ENCODE measurements around the gene PLEKHG4B. TPM values are rescaled to one million over a fixed set of nuclear protein-coding genes. Genes with fewer than 3 reads are reported as not detected.
"Not testable (repeated sequence)": the region's sequence is repeated elsewhere in the genome, so short reads cannot be mapped to it uniquely, and the experiment has no call there.

PLEKHG4B gene
- total RNA-seq, 5 donors from 2014 or later (not counting 1 experiment from before 2014, with no cell fraction given), result 0.06 to 0.09 TPM; not detected in 3

- H3K27me3 ChIP-seq (replicated peaks in 1 of 2; ENCODE audit: control insufficient read depth in 2 of 2, extremely low read depth in 1 of 2, insufficient read depth in 2 of 2, low read length in 1 of 2), result peaks cover 5 to 65% of the 10 kb centered on the region in 2 experiments
- WGBS (ENCODE audit: insufficient coverage), result 87% methylated on average over 21 of the region's 24 CpGs
- no peak overlapping the region for H3K27ac ChIP-seq (ENCODE audit: low read length)
- H3K9me3 ChIP-seq, result no peaks in the 10 kb centered on the region
- Mint-ChIP-seq H3K4me1 (peaks cover 0 to 6% (median 5%) of the 10 kb centered on the region in 3 donors), H3K27ac (no peak overlapping the region), H3K9me3 (peaks cover 0 to 8% (median 4%) of the 10 kb centered on the region in 3 donors), H3K36me3 (no peaks in the 10 kb centered on the region), H3K27me3 (peaks cover 35 to 53% of the 10 kb centered on the region in 2 donors), H3K4me3 (no peak overlapping the region)
- no peak for DNase-seq
- H3K36me3 ChIP-seq (ENCODE audit: control insufficient read depth in 2 of 2, extremely low read depth in 1 of 2, insufficient read depth in 1 of 2, low read length in 1 of 2), result no peaks in the 10 kb centered on the region
- no peak overlapping the region for H3K4me3 ChIP-seq (ENCODE audit: control insufficient read depth in 1 of 2, extremely low read depth in 1 of 2, low read length in 1 of 2)
- ATAC-seq (replicated peaks in 1 of 4), result no peak
- ChIA-PET CTCF (no interaction called here), POLR2A (no interaction called here)
- H3K4me1 ChIP-seq (ENCODE audit: control insufficient read depth in 1 of 2, extremely low read depth in 1 of 2, insufficient read depth in 2 of 2, low read length in 2 of 2), result peaks cover 0 to 12% of the 10 kb centered on the region in 2 experiments
These were observed 40.5 kb upstream of the PLEKHG4B start for GRCh38 chr5:51500-51823.

- H3K27me3 ChIP-seq (replicated peaks in 1 of 2; ENCODE audit: control insufficient read depth in 2 of 2, extremely low read depth in 1 of 2, insufficient read depth in 2 of 2, low read length in 1 of 2), result peaks cover 5 to 59% of the 10 kb centered on the region in 2 experiments
- ChIA-PET CTCF (no interaction called here), POLR2A (no interaction called here)
- Mint-ChIP-seq H3K36me3 (no peaks in the 10 kb centered on the region), H3K4me3 (peak overlapping the region in 2 of 3 donors; percentile 56 to 76), H3K4me1 (peaks cover 0 to 6% (median 5%) of the 10 kb centered on the region in 3 donors), H3K9me3 (peaks cover 0 to 14% (median 4%) of the 10 kb centered on the region in 3 donors), H3K27ac (no peak overlapping the region), H3K27me3 (peaks cover 33 to 49% of the 10 kb centered on the region in 2 donors)
- WGBS (ENCODE audit: insufficient coverage), result 2% methylated on average over 57 of the region's 84 CpGs
- H3K4me3 ChIP-seq (ENCODE audit: control insufficient read depth in 1 of 2, extremely low read depth in 1 of 2, low read length in 1 of 2), result peak overlapping the region in 1 of 2 donors; percentile 36
- H3K27ac ChIP-seq (ENCODE audit: low read length), result no peak overlapping the region
- H3K36me3 ChIP-seq (ENCODE audit: control insufficient read depth in 2 of 2, extremely low read depth in 1 of 2, insufficient read depth in 1 of 2, low read length in 1 of 2), result no peaks in the 10 kb centered on the region
- ATAC-seq (replicated peaks in 1 of 4) (peak; percentile 55 to 74 (median 60)), DNase-seq (peak in 10 of 35 experiments; percentile 2 to 47 (median 23))
- peaks cover 0 to 12% of the 10 kb centered on the region in 2 experiments for H3K4me1 ChIP-seq (ENCODE audit: control insufficient read depth in 1 of 2, extremely low read depth in 1 of 2, insufficient read depth in 2 of 2, low read length in 2 of 2)
- H3K9me3 ChIP-seq, result no peaks in the 10 kb centered on the region
These were observed 38.4 kb upstream of the PLEKHG4B start for GRCh38 chr5:53381-54174.

DNA sequence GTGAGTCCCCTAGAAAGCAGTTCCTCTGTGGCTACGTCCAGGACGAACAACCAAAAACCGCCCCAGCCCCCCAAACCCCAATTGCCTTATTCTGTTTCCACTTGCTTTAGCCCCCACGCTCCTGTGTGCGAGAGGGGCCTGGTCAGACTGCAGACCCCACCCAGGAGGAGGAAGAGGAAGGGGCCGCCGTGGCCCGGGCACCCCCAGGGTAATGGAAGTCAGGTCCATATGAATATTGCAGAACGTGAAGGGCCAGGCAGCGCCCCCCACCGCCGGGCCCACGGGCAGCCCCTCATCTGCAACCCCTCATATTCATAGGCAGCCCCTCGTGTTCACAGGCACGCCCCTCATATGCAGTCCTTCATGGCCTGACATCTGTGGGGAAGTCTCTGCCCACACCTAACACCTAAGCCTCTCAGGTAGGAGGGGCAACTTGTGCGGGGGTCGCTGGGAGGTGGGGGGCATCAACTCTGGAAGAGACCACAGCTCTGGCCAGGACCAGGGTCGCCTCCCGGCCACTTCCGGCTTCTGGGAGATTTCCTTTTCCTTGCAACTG lies 37.7 kb upstream of the PLEKHG4B start:
- POLR2A ChIA-PET, result no interaction called here
- Mint-ChIP-seq H3K4me1 (peaks cover 0 to 6% (median 5%) of the 10 kb centered on the region in 3 donors), H3K27ac (no peak overlapping the region), H3K36me3 (no peaks in the 10 kb centered on the region), H3K4me3 (peak overlapping the region; percentile 17 to 76 (median 56)), H3K9me3 (peaks cover 0 to 15% (median 4%) of the 10 kb centered on the region in 3 donors), H3K27me3 (peaks cover 34 to 49% of the 10 kb centered on the region in 2 donors)
- no peak for DNase-seq
- H3K27me3 ChIP-seq (replicated peaks in 1 of 2; ENCODE audit: control insufficient read depth in 2 of 2, extremely low read depth in 1 of 2, insufficient read depth in 2 of 2, low read length in 1 of 2), result peaks cover 5 to 59% of the 10 kb centered on the region in 2 experiments
- CTCF ChIA-PET, result no interaction called here
- WGBS (ENCODE audit: insufficient coverage), result 20% methylated on average over 9 of the region's 20 CpGs
- peak overlapping the region in 1 of 2 donors; percentile 29 for H3K4me3 ChIP-seq (ENCODE audit: control insufficient read depth in 1 of 2, extremely low read depth in 1 of 2, low read length in 1 of 2)
- H3K4me1 ChIP-seq (ENCODE audit: control insufficient read depth in 1 of 2, extremely low read depth in 1 of 2, insufficient read depth in 2 of 2, low read length in 2 of 2), result peaks cover 0 to 12% of the 10 kb centered on the region in 2 experiments
- H3K27ac ChIP-seq (ENCODE audit: low read length), result no peak overlapping the region
- ATAC-seq (replicated peaks in 1 of 4), result no peak
- H3K9me3 ChIP-seq, result no peaks in the 10 kb centered on the region
- no peaks in the 10 kb centered on the region for H3K36me3 ChIP-seq (ENCODE audit: control insufficient read depth in 2 of 2, extremely low read depth in 1 of 2, insufficient read depth in 1 of 2, low read length in 1 of 2)

DNA sequence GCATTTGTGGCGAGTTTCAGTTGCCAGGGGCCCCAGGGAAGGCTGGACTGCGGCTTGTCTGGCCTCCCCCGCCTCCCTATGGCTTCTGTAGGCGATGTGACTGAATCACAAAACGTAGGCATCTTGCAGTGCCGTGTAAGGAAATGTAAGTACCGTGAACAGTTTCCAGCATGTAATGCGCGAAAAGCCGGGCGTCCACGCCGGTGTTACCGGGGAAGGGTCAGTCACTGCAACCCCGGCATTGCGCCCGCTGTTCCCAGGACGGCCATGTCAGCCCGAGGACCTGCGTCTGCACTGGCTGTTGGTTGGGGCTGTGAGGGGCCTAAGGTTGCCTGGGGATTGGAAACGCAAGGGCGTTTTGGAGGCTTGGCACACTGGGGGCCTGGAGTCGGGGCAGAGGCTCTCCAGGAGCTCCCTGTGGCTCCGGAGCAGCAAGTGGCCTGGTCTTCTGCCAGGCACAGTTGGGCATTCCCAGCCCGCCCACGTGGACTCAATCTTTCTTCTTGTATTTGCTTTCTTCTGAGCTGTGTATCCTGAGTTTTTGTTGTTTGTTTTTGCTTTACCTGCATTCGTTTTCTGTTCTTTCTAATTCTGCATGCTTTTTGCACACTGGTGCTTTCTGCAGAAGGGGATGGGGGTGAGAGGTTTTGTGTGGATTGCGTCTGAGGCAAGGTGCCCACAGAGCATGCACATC lies 36.9 kb upstream of the PLEKHG4B start:
- Mint-ChIP-seq H3K4me3 (peak overlapping the region; percentile 4 to 76 (median 13)), H3K36me3 (no peaks in the 10 kb centered on the region), H3K27ac (no peak overlapping the region), H3K27me3 (peaks cover 39 to 52% of the 10 kb centered on the region in 2 donors), H3K9me3 (peaks cover 0 to 19% (median 4%) of the 10 kb centered on the region in 3 donors), H3K4me1 (peaks cover 0 to 6% (median 5%) of the 10 kb centered on the region in 3 donors)
- 89% methylated on average over 28 of the region's 28 CpGs for WGBS (ENCODE audit: insufficient coverage)
- peaks cover 0 to 12% of the 10 kb centered on the region in 2 experiments for H3K4me1 ChIP-seq (ENCODE audit: control insufficient read depth in 1 of 2, extremely low read depth in 1 of 2, insufficient read depth in 2 of 2, low read length in 2 of 2)
- H3K36me3 ChIP-seq (ENCODE audit: control insufficient read depth in 2 of 2, extremely low read depth in 1 of 2, insufficient read depth in 1 of 2, low read length in 1 of 2), result no peaks in the 10 kb centered on the region
- H3K4me3 ChIP-seq (ENCODE audit: control insufficient read depth in 1 of 2, extremely low read depth in 1 of 2, low read length in 1 of 2), result no peak overlapping the region
- ChIA-PET POLR2A (no interaction called here), CTCF (no interaction called here)
- H3K27me3 ChIP-seq (replicated peaks in 1 of 2; ENCODE audit: control insufficient read depth in 2 of 2, extremely low read depth in 1 of 2, insufficient read depth in 2 of 2, low read length in 1 of 2), result peaks cover 5 to 59% of the 10 kb centered on the region in 2 experiments
- no peaks in the 10 kb centered on the region for H3K9me3 ChIP-seq
- no peak for DNase-seq
- ATAC-seq (replicated peaks in 1 of 4), result no peak
- no peak overlapping the region for H3K27ac ChIP-seq (ENCODE audit: low read length)

- H3K36me3 Mint-ChIP-seq, result no peaks in the 10 kb centered on the region
- ChIA-PET CTCF (no interaction called here), POLR2A (no interaction called here)
- H3K27ac Mint-ChIP-seq, result no peak overlapping the region
- WGBS (ENCODE audit: insufficient coverage), result 83% methylated on average over 6 of the region's 9 CpGs
- H3K4me3 Mint-ChIP-seq, result no peak overlapping the region
- Histone ChIP-seq H3K9me3 (no peaks in the 10 kb centered on the region), H3K27ac (ENCODE audit: low read length) (no peak overlapping the region), H3K4me3 (ENCODE audit: control insufficient read depth in 1 of 2, extremely low read depth in 1 of 2, low read length in 1 of 2) (no peak overlapping the region), H3K36me3 (ENCODE audit: control insufficient read depth in 2 of 2, extremely low read depth in 1 of 2, insufficient read depth in 1 of 2, low read length in 1 of 2) (no peaks in the 10 kb centered on the region), H3K27me3 (replicated peaks in 1 of 2; ENCODE audit: control insufficient read depth in 2 of 2, extremely low read depth in 1 of 2, insufficient read depth in 2 of 2, low read length in 1 of 2) (peaks cover 2 to 48% of the 10 kb centered on the region in 2 experiments), H3K4me1 (ENCODE audit: control insufficient read depth in 1 of 2, extremely low read depth in 1 of 2, insufficient read depth in 2 of 2, low read length in 2 of 2) (peaks cover 0 to 12% of the 10 kb centered on the region in 2 experiments)
- no peak for ATAC-seq (replicated peaks in 1 of 4)
- H3K9me3 Mint-ChIP-seq, result peaks cover 0 to 13% (median 0%) of the 10 kb centered on the region in 3 donors
- H3K4me1 Mint-ChIP-seq, result peaks cover 0 to 6% (median 5%) of the 10 kb centered on the region in 3 donors
- peaks cover 34 to 47% of the 10 kb centered on the region in 2 donors for H3K27me3 Mint-ChIP-seq
- DNase-seq, result peak in 2 of 35 experiments; percentile 8 to 39
These were observed 35.2 kb upstream of the PLEKHG4B start for GRCh38 chr5:56561-57290.

- peaks cover 0 to 14% of the 10 kb centered on the region in 2 experiments for H3K27me3 ChIP-seq (replicated peaks in 1 of 2; ENCODE audit: control insufficient read depth in 2 of 2, extremely low read depth in 1 of 2, insufficient read depth in 2 of 2, low read length in 1 of 2)
- H3K4me3 ChIP-seq (ENCODE audit: control insufficient read depth in 1 of 2, extremely low read depth in 1 of 2, low read length in 1 of 2); H3K9me3 ChIP-seq; H3K27ac ChIP-seq (ENCODE audit: low read length); H3K27ac Mint-ChIP-seq; H3K4me1 Mint-ChIP-seq; DNase-seq; H3K4me1 ChIP-seq (ENCODE audit: control insufficient read depth in 1 of 2, extremely low read depth in 1 of 2, insufficient read depth in 2 of 2, low read length in 2 of 2); H3K4me3 Mint-ChIP-seq; H3K36me3 Mint-ChIP-seq; H3K36me3 ChIP-seq (ENCODE audit: control insufficient read depth in 2 of 2, extremely low read depth in 1 of 2, insufficient read depth in 1 of 2, low read length in 1 of 2); ATAC-seq (replicated peaks in 1 of 4); POLR2A ChIA-PET; CTCF ChIA-PET: not testable (repeated sequence)
- Mint-ChIP-seq H3K27me3 (peaks cover 44 to 57% of the 10 kb centered on the region in 2 donors), H3K9me3 (peaks cover 0 to 13% (median 0%) of the 10 kb centered on the region in 3 donors)
- WGBS (ENCODE audit: insufficient coverage), result no CpG with 5 or more reads among the region's 1 CpG
These were observed 31.7 kb upstream of the PLEKHG4B start for GRCh38 chr5:60250-60649.
